Right lobe of liver (tissue), 4 donors: ENCODE measurements around the gene DMKN.

ENCODE experiments used
- POLR2A ChIP-seq: fragments of 450-650 bp; IDR thresholded peaks from one replicate; pipeline ENCODE4 v1.6.1; 2017; ENCODE audit warnings: antibody characterized with exemption, mild to moderate bottlenecking
- TF ChIP-seq, protein P1 (sequence below), 4 donors: fragments of 200-600 bp in 3 of 4; fragments of 450-650 bp in 1 of 4; IDR thresholded peaks; one replicate each; pipeline versions ENCODE4 v1.5.1 to v1.8.0; 2016 to 2022; ENCODE audit warnings: antibody characterized with exemption in 4 of 4, mild to moderate bottlenecking in 2 of 4
- donor health status: DM: no; HTN: no; CAD: no.
- donor health status: DM: no; HTN: no; CAD: no.
- donor health status: DM: no; HTN: yes; CAD: no.

DNA sequence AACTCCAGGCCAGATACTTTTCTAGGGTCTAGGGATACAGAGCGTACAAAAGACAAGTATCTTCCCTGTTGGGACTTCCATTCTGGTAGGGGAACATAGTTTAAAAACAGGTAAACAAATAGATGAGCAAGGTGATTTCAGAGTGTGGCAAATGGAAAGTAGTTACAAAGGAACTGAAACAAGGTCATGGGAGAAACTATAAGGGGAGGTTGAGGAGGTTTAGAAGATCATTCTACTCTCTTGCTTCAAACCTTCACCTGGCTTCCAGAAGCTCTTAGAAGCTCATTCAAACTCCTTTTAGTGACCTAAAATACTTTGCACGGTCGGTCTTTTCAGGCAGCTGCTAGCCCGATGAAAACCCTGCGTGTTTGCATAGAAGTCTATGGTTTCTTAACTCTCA lies 56.3 kb downstream of the DMKN start:
- TF ChIP-seq, protein P1, sequence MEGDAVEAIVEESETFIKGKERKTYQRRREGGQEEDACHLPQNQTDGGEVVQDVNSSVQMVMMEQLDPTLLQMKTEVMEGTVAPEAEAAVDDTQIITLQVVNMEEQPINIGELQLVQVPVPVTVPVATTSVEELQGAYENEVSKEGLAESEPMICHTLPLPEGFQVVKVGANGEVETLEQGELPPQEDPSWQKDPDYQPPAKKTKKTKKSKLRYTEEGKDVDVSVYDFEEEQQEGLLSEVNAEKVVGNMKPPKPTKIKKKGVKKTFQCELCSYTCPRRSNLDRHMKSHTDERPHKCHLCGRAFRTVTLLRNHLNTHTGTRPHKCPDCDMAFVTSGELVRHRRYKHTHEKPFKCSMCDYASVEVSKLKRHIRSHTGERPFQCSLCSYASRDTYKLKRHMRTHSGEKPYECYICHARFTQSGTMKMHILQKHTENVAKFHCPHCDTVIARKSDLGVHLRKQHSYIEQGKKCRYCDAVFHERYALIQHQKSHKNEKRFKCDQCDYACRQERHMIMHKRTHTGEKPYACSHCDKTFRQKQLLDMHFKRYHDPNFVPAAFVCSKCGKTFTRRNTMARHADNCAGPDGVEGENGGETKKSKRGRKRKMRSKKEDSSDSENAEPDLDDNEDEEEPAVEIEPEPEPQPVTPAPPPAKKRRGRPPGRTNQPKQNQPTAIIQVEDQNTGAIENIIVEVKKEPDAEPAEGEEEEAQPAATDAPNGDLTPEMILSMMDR (IDR thresholded peaks at IDR 0.05), result no peak
- no peak for TF ChIP-seq POLR2A
